GM18505 (cell line): ENCODE results near the gene HNMT.
"Not testable (repeated sequence)": the region's sequence is repeated elsewhere in the genome, so short reads cannot be mapped to it uniquely, and the experiment has no call there.

ENCODE experiments used
- ATAC-seq: cut with Tn5 transposase; IDR thresholded peaks from one replicate; pipeline ENCODE4 v1.9.1; 2021; ENCODE audit not compliant: unreplicated experiment
- POLR2A ChIP-seq: IDR thresholded peaks from 4 replicates; pipeline ENCODE4 v1.6.1; 2011; ENCODE audit warnings: borderline replicate concordance; ENCODE audit not compliant: insufficient read depth, insufficient read length; ENCODE audit errors: extremely low read depth

Gene HNMT

GRCh38 chr2:137952586-137953129 lies 11.6 kb upstream of the HNMT start:
- TF ChIP-seq POLR2A = no peak
- ATAC-seq = no peak

DNA sequence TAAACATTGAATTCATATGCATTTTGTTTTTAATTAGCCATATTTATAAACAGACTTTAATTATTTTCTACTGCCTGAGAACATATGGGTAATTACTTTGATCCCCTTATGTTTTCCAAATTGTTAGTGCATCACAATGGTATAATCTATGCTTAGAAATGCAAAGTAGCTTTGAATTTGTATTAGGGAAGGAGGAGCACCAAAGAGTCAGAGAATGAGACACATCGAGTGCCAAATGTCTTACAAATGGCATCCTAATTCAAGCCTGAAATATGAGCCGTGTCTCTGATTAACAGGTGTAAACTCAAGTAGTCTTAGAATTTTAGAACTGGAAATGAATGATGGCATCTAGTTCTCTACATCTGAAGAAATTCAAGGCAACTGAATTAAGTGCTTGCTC lies 8.7 kb upstream of the HNMT start:
- no peak for TF ChIP-seq POLR2A
- ATAC-seq = no peak

GRCh38 chr2:137957033-137957432 lies 7.2 kb upstream of the HNMT start:
- no peak for TF ChIP-seq POLR2A
- ATAC-seq = no peak

GRCh38 chr2:137959166-137959565 lies 5.1 kb upstream of the HNMT start:
- no peak for TF ChIP-seq POLR2A
- no peak for ATAC-seq

GRCh38 chr2:137960223-137960622 lies 4.0 kb upstream of the HNMT start:
- no peak for ATAC-seq
- no peak for TF ChIP-seq POLR2A

- no peak for ATAC-seq
Observed at GRCh38 chr2:137961602-137962001, 2.7 kb upstream of the HNMT start.

GRCh38 chr2:137963535-137964065 lies 673 bp upstream of the HNMT start:
- no peak for ATAC-seq
- no peak for TF ChIP-seq POLR2A

More at GRCh38 chr2:137961602-137962001, 2.7 kb upstream of the HNMT start:
- no peak for TF ChIP-seq POLR2A

- no peak for ATAC-seq
Observed at GRCh38 chr2:137964859-137965459, 686 bp downstream of the HNMT start.

DNA sequence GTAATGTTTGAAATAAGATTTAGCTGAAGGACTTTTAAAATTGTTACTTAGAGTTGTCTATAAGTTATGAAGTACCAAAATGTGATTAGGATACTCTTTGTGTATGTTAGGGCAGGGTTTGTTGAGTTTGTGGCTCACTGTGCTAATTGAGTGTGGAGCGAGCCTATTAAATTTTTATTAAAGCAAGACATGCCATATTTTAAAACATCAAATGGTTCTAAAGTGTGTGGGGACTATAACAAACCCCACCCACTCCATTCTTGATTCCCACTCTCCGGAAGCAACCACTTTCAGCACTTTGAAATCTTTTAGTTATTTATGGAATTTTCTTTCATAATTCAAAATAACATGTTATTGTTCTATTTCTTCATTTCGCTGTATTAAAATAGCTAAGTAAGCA lies 1.8 kb downstream of the HNMT start:
- no peak for ATAC-seq
- TF ChIP-seq POLR2A = no peak

More at GRCh38 chr2:137964859-137965459, 686 bp downstream of the HNMT start:
- TF ChIP-seq POLR2A = no peak

- ATAC-seq = no peak
Observed at GRCh38 chr2:137967042-137967441, 2.8 kb downstream of the HNMT start.

DNA sequence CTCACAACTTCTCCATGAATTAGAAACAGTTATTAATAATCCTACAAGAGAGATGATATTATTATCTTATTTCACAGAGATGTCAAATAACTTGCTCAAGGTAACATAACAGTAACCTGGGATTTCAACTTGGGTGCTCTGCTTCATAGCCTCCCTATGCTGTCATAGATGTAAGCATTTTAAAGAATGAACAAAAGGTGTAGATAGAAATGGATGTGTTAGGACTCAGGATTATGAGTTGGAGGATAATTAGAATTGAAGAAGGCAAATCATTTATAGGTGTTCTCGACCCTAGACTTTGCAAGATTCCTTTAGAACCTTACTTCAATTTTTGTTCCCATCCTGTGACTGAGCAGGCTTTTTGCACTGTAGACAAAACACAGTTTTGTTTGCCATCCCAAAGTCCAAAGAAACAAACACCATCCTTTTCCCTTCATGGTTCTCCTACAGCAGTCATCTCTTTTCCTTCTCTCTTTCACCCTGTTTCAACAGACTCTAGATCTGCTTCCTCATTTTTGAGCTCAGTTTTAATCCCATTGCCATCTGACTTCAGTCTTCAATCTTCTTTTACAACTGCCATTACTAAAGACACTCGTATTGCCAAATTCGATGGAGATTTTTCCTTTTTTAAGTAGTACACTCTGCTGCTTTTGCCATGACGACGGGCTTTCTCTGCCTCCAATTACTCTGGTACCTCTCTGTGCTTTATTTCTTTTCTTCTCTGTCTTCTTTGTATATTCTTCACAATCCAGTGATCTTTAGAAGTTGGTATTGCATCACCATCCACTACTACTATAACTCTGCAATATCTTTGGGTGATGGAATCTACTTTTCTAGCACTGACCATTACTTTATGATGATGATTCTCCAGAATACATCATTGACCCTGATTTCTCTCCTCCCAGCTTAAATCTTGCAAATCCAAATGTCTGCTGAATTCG lies 4.5 kb downstream of the HNMT start:
- ATAC-seq = no peak

More at GRCh38 chr2:137967042-137967441, 2.8 kb downstream of the HNMT start:
- no peak for TF ChIP-seq POLR2A

GRCh38 chr2:137969418-137969765 lies 5.1 kb downstream of the HNMT start:
- no peak for TF ChIP-seq POLR2A
- no peak for ATAC-seq

More for the DNA sequence above, 4.5 kb downstream of the HNMT start:
- TF ChIP-seq POLR2A = no peak

DNA sequence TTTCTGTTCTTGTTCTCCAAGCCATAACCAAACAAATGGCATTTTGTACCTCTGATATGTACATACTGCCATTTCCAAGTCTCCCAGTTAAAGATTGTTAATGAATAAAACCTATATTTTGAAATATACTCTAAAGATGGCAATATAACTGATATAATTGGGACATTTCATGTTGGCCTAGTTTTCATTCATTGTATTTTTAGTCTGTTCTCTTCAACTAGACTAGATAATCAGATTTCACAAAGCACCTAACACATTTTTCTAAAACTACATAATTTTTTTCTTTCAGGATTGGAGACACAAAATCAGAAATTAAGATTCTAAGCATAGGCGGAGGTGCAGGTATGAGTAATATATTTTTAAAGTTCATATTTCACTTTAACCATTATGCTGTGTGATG lies 5.6 kb downstream of the HNMT start:
- TF ChIP-seq POLR2A = no peak
- ATAC-seq = no peak

- ATAC-seq = not testable (repeated sequence)
Observed at GRCh38 chr2:137971259-137971658, 7.0 kb downstream of the HNMT start.
